ENCODE data around the gene HSPB8. TPM values are rescaled to one million over a fixed set of nuclear protein-coding genes. Genes with fewer than 3 reads are reported as not detected.

Gene HSPB8
- polyA plus RNA-seq, 1 donor (not counting 4 experiments of a cell fraction or from before 2014, with no cell fraction given) = 3.0 TPM

DNA sequence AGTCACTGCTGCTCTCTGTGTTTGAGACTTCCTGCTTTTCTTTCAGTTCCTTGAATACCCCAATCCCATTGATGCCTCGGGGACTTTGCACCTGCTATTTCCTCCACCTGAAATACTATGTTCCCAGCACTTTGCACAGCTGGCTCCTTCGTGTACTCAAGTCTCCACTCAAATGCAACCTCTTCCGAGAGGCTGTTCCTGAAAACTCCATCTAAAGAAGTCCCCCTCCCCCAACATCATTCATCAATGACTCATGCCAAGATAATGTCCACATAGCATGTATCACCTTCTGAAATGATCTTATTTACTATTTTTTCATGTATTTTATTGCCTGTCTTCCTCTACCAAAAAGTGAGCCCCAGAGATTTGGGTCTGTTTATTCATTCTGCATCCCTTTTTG lies 48.6 kb downstream of the HSPB8 start:
- H3K27ac ChIP-seq (ENCODE audit: control insufficient read depth, insufficient read depth, low read length) = no peak overlapping the region
- H3K4me2 ChIP-seq (ENCODE audit: control insufficient read depth, extremely low read depth, insufficient read depth, low read depth, low read length) = no peak overlapping the region
- no peaks in the 10 kb centered on the region for H3K36me3 ChIP-seq (ENCODE audit: control insufficient read depth in 2 of 2, extremely low read depth in 1 of 2, insufficient read depth in 2 of 2, low read length in 2 of 2)
- H3K27me3 ChIP-seq (ENCODE audit: control insufficient read depth, extremely low read depth, insufficient read depth, low read length) = no peaks in the 10 kb centered on the region
- FAIRE-seq = no peak
- no peak for DNase-seq (ENCODE audit: low read depth, low spot score)
- no peak overlapping the region for H3K9ac ChIP-seq (ENCODE audit: control insufficient read depth, extremely low read depth, insufficient read depth, low read length)
- H3K79me2 ChIP-seq (ENCODE audit: control insufficient read depth, insufficient read depth, low read length) = no peaks in the 10 kb centered on the region
- no peaks in the 10 kb centered on the region for H3K9me1 ChIP-seq (ENCODE audit: control insufficient read depth, extremely low read depth, insufficient read depth, low read length)
- no peaks in the 10 kb centered on the region for H3K9me3 ChIP-seq (ENCODE audit: control insufficient read depth, low read depth, low read length)
- no peak overlapping the region for H2AFZ ChIP-seq (ENCODE audit: control insufficient read depth, low read length)
- dilution Hi-C loops (cut with MboI; ENCODE audit: extremely low pct_ligation_motif_present, low sequenced_read_pairs) = no loop called here
- no peak for TF ChIP-seq EZH2 (IDR thresholded peaks at IDR 0.05; ENCODE audit: low read length)
- TF ChIP-seq, protein P1, sequence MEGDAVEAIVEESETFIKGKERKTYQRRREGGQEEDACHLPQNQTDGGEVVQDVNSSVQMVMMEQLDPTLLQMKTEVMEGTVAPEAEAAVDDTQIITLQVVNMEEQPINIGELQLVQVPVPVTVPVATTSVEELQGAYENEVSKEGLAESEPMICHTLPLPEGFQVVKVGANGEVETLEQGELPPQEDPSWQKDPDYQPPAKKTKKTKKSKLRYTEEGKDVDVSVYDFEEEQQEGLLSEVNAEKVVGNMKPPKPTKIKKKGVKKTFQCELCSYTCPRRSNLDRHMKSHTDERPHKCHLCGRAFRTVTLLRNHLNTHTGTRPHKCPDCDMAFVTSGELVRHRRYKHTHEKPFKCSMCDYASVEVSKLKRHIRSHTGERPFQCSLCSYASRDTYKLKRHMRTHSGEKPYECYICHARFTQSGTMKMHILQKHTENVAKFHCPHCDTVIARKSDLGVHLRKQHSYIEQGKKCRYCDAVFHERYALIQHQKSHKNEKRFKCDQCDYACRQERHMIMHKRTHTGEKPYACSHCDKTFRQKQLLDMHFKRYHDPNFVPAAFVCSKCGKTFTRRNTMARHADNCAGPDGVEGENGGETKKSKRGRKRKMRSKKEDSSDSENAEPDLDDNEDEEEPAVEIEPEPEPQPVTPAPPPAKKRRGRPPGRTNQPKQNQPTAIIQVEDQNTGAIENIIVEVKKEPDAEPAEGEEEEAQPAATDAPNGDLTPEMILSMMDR (optimal IDR thresholded peaks at IDR 0.05 in 1 of 3, IDR thresholded peaks at IDR 0.05 in 1 of 3, conservative IDR thresholded peaks at IDR 0.05 in 1 of 3; ENCODE audit: extremely low read depth in 1 of 3, insufficient read depth in 2 of 3, low read length in 3 of 3) = no peak
- H3K4me3 ChIP-seq (ENCODE audit: control insufficient read depth in 2 of 3, extremely low read depth in 1 of 3, insufficient read depth in 2 of 3, low read depth in 1 of 3, low read length in 3 of 3) = no peak overlapping the region
- no peaks in the 10 kb centered on the region for H3K4me1 ChIP-seq (ENCODE audit: control insufficient read depth, extremely low read depth, insufficient read depth, low read length)
- no peaks in the 10 kb centered on the region for H4K20me1 ChIP-seq (ENCODE audit: control insufficient read depth, extremely low read depth, insufficient read depth, low read length)

DNA sequence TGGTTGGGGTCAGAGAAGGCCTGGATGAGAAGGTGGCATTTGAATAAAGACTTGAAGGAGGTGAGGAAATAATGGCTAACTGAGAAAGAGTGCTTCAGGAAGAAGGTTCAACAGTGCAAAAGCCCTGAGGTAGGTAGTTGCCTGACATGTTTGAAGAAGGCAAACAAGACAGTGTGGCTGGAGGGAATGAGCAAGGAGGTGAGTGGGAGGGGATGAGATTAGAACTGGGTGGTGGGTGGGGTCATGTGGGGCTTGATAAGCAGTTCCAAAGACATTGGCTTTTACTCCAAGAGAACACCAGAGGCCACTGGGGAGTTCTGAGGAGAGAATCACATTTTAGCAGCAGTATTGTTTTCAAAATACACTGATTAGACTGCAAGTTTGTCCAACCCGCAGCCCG lies 50.5 kb downstream of the HSPB8 start:
- no peaks in the 10 kb centered on the region for H3K36me3 ChIP-seq (ENCODE audit: control insufficient read depth in 2 of 2, extremely low read depth in 1 of 2, insufficient read depth in 2 of 2, low read length in 2 of 2)
- no peak for DNase-seq (ENCODE audit: low read depth, low spot score)
- H3K9ac ChIP-seq (ENCODE audit: control insufficient read depth, extremely low read depth, insufficient read depth, low read length) = no peak overlapping the region
- no peaks in the 10 kb centered on the region for H3K4me1 ChIP-seq (ENCODE audit: control insufficient read depth, extremely low read depth, insufficient read depth, low read length)
- no peak for FAIRE-seq
- H3K4me3 ChIP-seq (ENCODE audit: control insufficient read depth in 2 of 3, extremely low read depth in 1 of 3, insufficient read depth in 2 of 3, low read depth in 1 of 3, low read length in 3 of 3) = no peak overlapping the region
- no peak for TF ChIP-seq EZH2 (IDR thresholded peaks at IDR 0.05; ENCODE audit: low read length)
- TF ChIP-seq, protein P1 (optimal IDR thresholded peaks at IDR 0.05 in 1 of 3, IDR thresholded peaks at IDR 0.05 in 1 of 3, conservative IDR thresholded peaks at IDR 0.05 in 1 of 3; ENCODE audit: extremely low read depth in 1 of 3, insufficient read depth in 2 of 3, low read length in 3 of 3) = no peak
- H3K27ac ChIP-seq (ENCODE audit: control insufficient read depth, insufficient read depth, low read length) = no peak overlapping the region
- H3K4me2 ChIP-seq (ENCODE audit: control insufficient read depth, extremely low read depth, insufficient read depth, low read depth, low read length) = no peak overlapping the region
- no peaks in the 10 kb centered on the region for H3K9me1 ChIP-seq (ENCODE audit: control insufficient read depth, extremely low read depth, insufficient read depth, low read length)
- H3K27me3 ChIP-seq (ENCODE audit: control insufficient read depth, extremely low read depth, insufficient read depth, low read length) = no peaks in the 10 kb centered on the region
- no peaks in the 10 kb centered on the region for H3K79me2 ChIP-seq (ENCODE audit: control insufficient read depth, insufficient read depth, low read length)
- H4K20me1 ChIP-seq (ENCODE audit: control insufficient read depth, extremely low read depth, insufficient read depth, low read length) = no peaks in the 10 kb centered on the region
- H2AFZ ChIP-seq (ENCODE audit: control insufficient read depth, low read length) = no peak overlapping the region
- no peaks in the 10 kb centered on the region for H3K9me3 ChIP-seq (ENCODE audit: control insufficient read depth, low read depth, low read length)
- dilution Hi-C loops (cut with MboI; ENCODE audit: extremely low pct_ligation_motif_present, low sequenced_read_pairs) = no loop called here

Measured in keratinocyte (primary cell).